ENCODE results near the gene TRIM50. TPM values are rescaled to one million over a fixed set of nuclear protein-coding genes. Genes with fewer than 3 reads are reported as not detected.
"Not testable (repeated sequence)": the region's sequence is repeated elsewhere in the genome, so short reads cannot be mapped to it uniquely, and the experiment has no call there.

The TRIM50 gene
- polyA plus RNA-seq, 1 experiment = not detected

DNA sequence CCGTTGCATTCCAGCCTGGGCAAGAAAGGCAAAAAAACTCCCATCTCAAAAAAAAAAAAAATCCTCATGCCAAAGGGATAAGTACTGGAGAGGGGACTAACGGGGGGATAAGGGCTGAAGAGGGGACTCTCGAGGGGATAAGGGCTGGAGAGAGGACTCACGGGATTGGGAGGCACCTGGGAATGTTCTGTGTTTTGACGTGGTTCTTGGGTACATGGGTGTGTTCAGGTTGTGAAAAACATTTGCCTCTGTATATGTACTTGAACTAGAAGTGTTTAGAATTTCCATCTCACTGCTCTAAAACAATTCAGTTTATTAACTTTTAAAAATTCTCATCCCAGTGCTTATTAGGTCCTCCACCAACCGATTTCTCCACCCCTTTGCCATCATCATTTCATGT is 4.6 kb upstream of the TRIM50 start:
- no peak for TF ChIP-seq CTCF (IDR thresholded peaks at IDR 0.05; ENCODE audit: low read depth, low read length)
- Histone ChIP-seq H3K27me3 (ENCODE audit: control insufficient read depth, insufficient read depth, low read length) (peaks cover 15% of the 10 kb centered on the region), H3K4me3 (ENCODE audit: low read depth, low read length) (no peak overlapping the region), H3K9me3 (ENCODE audit: control insufficient read depth, insufficient read depth, low read length) (peaks cover 4% of the 10 kb centered on the region; the same call in 1 of the 2 replicates), H3K27ac (ENCODE audit: low read depth, low read length) (no peak overlapping the region)
- no peak for DNase-seq (ENCODE audit: low read depth, low spot score)
- POLR2A ChIA-PET = no interaction called here
- CTCF ChIA-PET = interaction anchor here (1.9 kb wide), 1 partner anchor 8 kb away, joined by 8 read pairs; no protein-coding TSS in a partner anchor

- TF ChIP-seq CTCF (IDR thresholded peaks at IDR 0.05; ENCODE audit: low read depth, low read length) = no peak
- Histone ChIP-seq H3K9me3 (ENCODE audit: control insufficient read depth, insufficient read depth, low read length) (peaks cover 4% of the 10 kb centered on the region; the same call in 1 of the 2 replicates), H3K27ac (ENCODE audit: low read depth, low read length) (no peak overlapping the region), H3K4me3 (ENCODE audit: low read depth, low read length) (no peak overlapping the region), H3K27me3 (ENCODE audit: control insufficient read depth, insufficient read depth, low read length) (peaks cover 13% of the 10 kb centered on the region)
- DNase-seq (ENCODE audit: low read depth, low spot score) = no peak
- CTCF ChIA-PET = interaction anchor here (1.2 kb wide), 1 partner anchor 121 kb away, joined by 5 read pairs; no protein-coding TSS in a partner anchor
- POLR2A ChIA-PET = no interaction called here
Observed at GRCh38 chr7:73330772-73331171, 2.9 kb upstream of the TRIM50 start.

- Histone ChIP-seq H3K4me3 (ENCODE audit: low read depth, low read length) (no peak overlapping the region), H3K9me3 (ENCODE audit: control insufficient read depth, insufficient read depth, low read length) (peaks cover 4% of the 10 kb centered on the region; the same call in 1 of the 2 replicates), H3K27me3 (ENCODE audit: control insufficient read depth, insufficient read depth, low read length) (peaks cover 8% of the 10 kb centered on the region), H3K27ac (ENCODE audit: low read depth, low read length) (peak overlapping the region; percentile 31)
- POLR2A ChIA-PET = no interaction called here
- TF ChIP-seq CTCF (IDR thresholded peaks at IDR 0.05; ENCODE audit: low read depth, low read length) = no peak
- CTCF ChIA-PET = interaction anchor here (1.2 kb wide), 1 partner anchor 122 kb away, joined by 5 read pairs; no protein-coding TSS in a partner anchor
- DNase-seq (ENCODE audit: low read depth, low spot score) = peak; percentile 8
Observed at GRCh38 chr7:73329861-73330581, 2.1 kb upstream of the TRIM50 start.

DNA sequence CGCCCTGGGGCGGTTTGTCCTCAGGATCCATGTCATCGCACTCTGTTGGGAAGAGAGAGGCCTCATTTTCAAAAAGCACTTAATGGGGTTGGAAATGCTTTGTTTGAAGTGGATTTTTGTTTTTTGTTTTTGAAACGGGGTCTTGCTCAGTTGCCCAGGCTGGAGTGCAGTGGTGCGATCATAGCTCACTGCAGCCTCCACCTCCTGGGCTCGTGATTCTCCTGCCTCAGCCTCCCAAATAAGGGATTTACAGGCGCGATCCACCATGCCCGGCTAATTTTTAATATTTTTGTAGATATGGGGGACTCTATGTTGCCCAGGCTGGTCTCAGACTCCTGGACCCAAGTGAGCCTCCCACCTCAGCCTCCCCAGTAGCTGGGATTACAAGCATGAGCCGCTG is 814 bp upstream of the TRIM50 start:
- Histone ChIP-seq H3K4me3 (ENCODE audit: low read depth, low read length) (no peak overlapping the region), H3K27me3 (ENCODE audit: control insufficient read depth, insufficient read depth, low read length) (peaks cover 5% of the 10 kb centered on the region), H3K9me3 (ENCODE audit: control insufficient read depth, insufficient read depth, low read length) (peaks cover 4% of the 10 kb centered on the region; the same call in 1 of the 2 replicates), H3K27ac (ENCODE audit: low read depth, low read length) (no peak overlapping the region)
- ChIA-PET CTCF (no interaction called here), POLR2A (no interaction called here)
- DNase-seq (ENCODE audit: low read depth, low spot score) = no peak
- no peak for TF ChIP-seq CTCF (IDR thresholded peaks at IDR 0.05; ENCODE audit: low read depth, low read length)

GRCh38 chr7:73327449-73327848 is 433 bp downstream of the TRIM50 start:
- not testable (repeated sequence) for H3K9me3 ChIP-seq (ENCODE audit: control insufficient read depth, insufficient read depth, low read length); H3K27ac ChIP-seq (ENCODE audit: low read depth, low read length); H3K27me3 ChIP-seq (ENCODE audit: control insufficient read depth, insufficient read depth, low read length); DNase-seq (ENCODE audit: low read depth, low spot score); H3K4me3 ChIP-seq (ENCODE audit: low read depth, low read length)
- POLR2A ChIA-PET = interaction anchor here (0.6 kb wide), 1 partner anchor 230 kb away, joined by 4 read pairs; the partner anchor contains the start of gene BCL7B
- CTCF ChIA-PET = interaction anchor here (0.6 kb wide), 1 partner anchor 194 kb away, joined by 3 read pairs; no protein-coding TSS in a partner anchor

GRCh38 chr7:73325424-73325823 is 2.5 kb downstream of the TRIM50 start:
- H3K4me3 ChIP-seq (ENCODE audit: low read depth, low read length); DNase-seq (ENCODE audit: low read depth, low spot score); POLR2A ChIA-PET; H3K9me3 ChIP-seq (ENCODE audit: control insufficient read depth, insufficient read depth, low read length); H3K27ac ChIP-seq (ENCODE audit: low read depth, low read length); H3K27me3 ChIP-seq (ENCODE audit: control insufficient read depth, insufficient read depth, low read length): not testable (repeated sequence)
- CTCF ChIA-PET = interaction anchor here (1.8 to 2.9 kb wide), 2 partner anchors 123 to 127 kb away, joined by 8 to 42 read pairs; no protein-coding TSS in a partner anchor
